K562 (cell line): ENCODE measurements around the gene LHX3. TPM values are rescaled to one million over a fixed set of nuclear protein-coding genes. Genes with fewer than 3 reads are reported as not detected.

Experiments used
- CBX3 ChIP-seq, 2 experiments: IDR thresholded peaks; 1 replicate in 1 of 2; 2 replicates in 1 of 2; pipeline ENCODE4 v1.6.1; 2012; ENCODE audit warnings: inconsistent platforms in 2 of 2, low read length in 2 of 2, borderline replicate concordance in 1 of 2, control low read depth in 1 of 2
- CXXC5 ChIP-seq: fragments of 250-450 bp; sonication (Bioruptor Pico); IDR thresholded peaks from 2 replicates; pipeline ENCODE4 v1.8.0; 2022; ENCODE audit warnings: inconsistent platforms, mild to moderate bottlenecking, moderate library complexity
- EP300 ChIP-seq: IDR thresholded peaks from 2 replicates; pipeline ENCODE4 v1.6.1; 2012; ENCODE audit warnings: low read length, improper control_type of control experiment
- ETV6 ChIP-seq, 3 experiments: fragments of 150-350 bp in 1 of 3; sonication (generic) in 1 of 3; formaldehyde crosslinking in 1 of 3; IDR thresholded peaks; 2 replicates each; pipeline versions ENCODE4 v1.6.1 to v1.8.0; 2014 to 2022; ENCODE audit warnings: borderline replicate concordance in 2 of 3, low read depth in 2 of 3, antibody characterized with exemption in 1 of 3, low read length in 1 of 3, mild to moderate bottlenecking in 1 of 3, missing genetic modification reagents in 1 of 3
- MIER1 ChIP-seq: fragments of 450-650 bp; IDR thresholded peaks from 2 replicates; pipeline ENCODE4 v1.6.1; 2016; ENCODE audit warnings: antibody characterized with exemption, mild to moderate bottlenecking, low read depth
- NR2C2 ChIP-seq, 2 experiments: fragments of 200-800 bp in 1 of 2; sonication (Bioruptor generic) in 1 of 2; sonication (generic) in 1 of 2; formaldehyde crosslinking in 1 of 2; IDR thresholded peaks; 2 replicates each; pipeline versions ENCODE4 v1.6.1 to v1.8.0; 2016 to 2022; ENCODE audit warnings: mild to moderate bottlenecking in 1 of 2, missing compliant biosample characterization in 1 of 2, missing genetic modification characterization in 1 of 2, missing genetic modification reagents in 1 of 2
- POLR2G ChIP-seq: fragments of 200-400 bp; formaldehyde crosslinking; IDR thresholded peaks from 2 replicates; pipeline ENCODE4 v1.6.1; 2017; ENCODE audit warnings: low read depth, mild to moderate bottlenecking, antibody characterized with exemption, low read length, moderate library complexity
- PPARD ChIP-seq: fragments of 250-450 bp; sonication (Bioruptor Pico); IDR thresholded peaks from 2 replicates; pipeline ENCODE4 v1.8.0; 2022; ENCODE audit warnings: inconsistent platforms, mild to moderate bottlenecking, moderate library complexity
- RAD51 ChIP-seq: fragments of 450-650 bp; IDR thresholded peaks from 2 replicates; pipeline ENCODE4 v1.7.1; 2016; ENCODE audit warnings: low read depth, mild to moderate bottlenecking, borderline replicate concordance
- RFX5 ChIP-seq: IDR thresholded peaks from 2 replicates; pipeline ENCODE4 v1.6.1; 2011; ENCODE audit warnings: low read depth, mild to moderate bottlenecking, improper control_type of control experiment, low read length
- SAP30 ChIP-seq: fragments of 200-600 bp; sonication (generic); IDR thresholded peaks from 2 replicates; pipeline ENCODE4 v1.6.1; 2012; ENCODE audit warnings: borderline replicate concordance, low read depth, mild to moderate bottlenecking, moderate library complexity, low read length, control low read depth, inconsistent platforms; ENCODE audit not compliant: insufficient read depth, poor library complexity, severe bottlenecking
- SOX6 ChIP-seq: fragments of 450-650 bp; IDR thresholded peaks from 2 replicates; pipeline ENCODE4 v1.6.1; 2014; ENCODE audit warnings: mild to moderate bottlenecking
- TAL1 ChIP-seq: fragments of 450-650 bp; IDR thresholded peaks from 2 replicates; pipeline ENCODE4 v1.6.1; 2016; ENCODE audit warnings: mild to moderate bottlenecking
- TBP ChIP-seq: optimal IDR thresholded peaks from 2 replicates; pipeline ENCODE3; 2011; ENCODE audit warnings: low read depth, low read length, improper control_type of control experiment
- TGIF2 ChIP-seq: sonication (generic); formaldehyde crosslinking; IDR thresholded peaks from 2 replicates; pipeline ENCODE4 v1.8.1; 2022; ENCODE audit warnings: mild to moderate bottlenecking, missing genetic modification reagents, moderate library complexity
- ZKSCAN3 ChIP-seq: fragments of 250-450 bp; sonication (Bioruptor Pico); IDR thresholded peaks from 2 replicates; pipeline ENCODE4 v1.4.0; 2020
- ZNF232 ChIP-seq: sonication (generic); formaldehyde crosslinking; IDR thresholded peaks from 2 replicates; pipeline ENCODE4 v1.8.0; 2022; ENCODE audit warnings: mild to moderate bottlenecking, missing genetic modification reagents
- ZNF644 ChIP-seq: fragments of 200-800 bp; sonication (Bioruptor generic); IDR thresholded peaks from 2 replicates; pipeline ENCODE4 v1.6.1; 2016; ENCODE audit warnings: low read depth, missing genetic modification characterization, missing compliant biosample characterization
- ZNF766 ChIP-seq: fragments of 200-800 bp; sonication (Bioruptor generic); conservative IDR thresholded peaks from 2 replicates; pipeline ENCODE4 v1.6.1; 2016; ENCODE audit warnings: missing genetic modification characterization, missing compliant biosample characterization
- polyA plus RNA-seq, 8 experiments: library from polyadenylated mRNA; depleted of rRNA in 4 of 8; stranded (reverse) in 5 of 8; unstranded in 3 of 8; fragments of >200 nt; fragmentation: Nextera tagmentation in 2 of 8; fragmentation: Illumina TruSeq in 1 of 8; extraction: Ambion mirVana in 2 of 8; extraction: Trizol in 1 of 8; gene quantifications; 2 replicates each; pipeline versions ENCODE4 v1.2.1 to v1.2.3, GENCODE V29; 2011 to 2014; ENCODE audit warnings: inconsistent platforms in 1 of 8, missing spikeins in 1 of 8
- total RNA-seq, 7 experiments: library from RNA; depleted of rRNA in 6 of 7; stranded (reverse); fragments of >200 nt in 6 of 7; fragmentation: Illumina TruSeq in 2 of 7; extraction: Trizol in 2 of 7; gene quantifications; 2 replicates each; pipeline versions ENCODE4 v1.2.1 to v1.2.3, GENCODE V29; 2011 to 2021; ENCODE audit warnings: low replicate concordance in 1 of 7
- TF ChIP-seq, protein P1 (sequence below): sonication (generic); formaldehyde crosslinking; IDR thresholded peaks from 2 replicates; pipeline ENCODE4 v1.9.0; 2022; ENCODE audit warnings: mild to moderate bottlenecking, missing genetic modification reagents
- TF ChIP-seq, protein P2 (sequence below): sonication (generic); formaldehyde crosslinking; IDR thresholded peaks from 2 replicates; pipeline ENCODE4 v1.5.0; 2020; ENCODE audit warnings: missing genetic modification reagents
- TF ChIP-seq, protein P3 (sequence below): IDR thresholded peaks from 2 replicates; pipeline ENCODE4 v1.6.1; 2014; ENCODE audit warnings: antibody characterized with exemption

The LHX3 gene
- total and polyA plus RNA-seq, 9 of the 15 experiments (the other 6 are each of a cell fraction or from before 2014, with no cell fraction given): 0.09 TPM; not detected in 8

DNA sequence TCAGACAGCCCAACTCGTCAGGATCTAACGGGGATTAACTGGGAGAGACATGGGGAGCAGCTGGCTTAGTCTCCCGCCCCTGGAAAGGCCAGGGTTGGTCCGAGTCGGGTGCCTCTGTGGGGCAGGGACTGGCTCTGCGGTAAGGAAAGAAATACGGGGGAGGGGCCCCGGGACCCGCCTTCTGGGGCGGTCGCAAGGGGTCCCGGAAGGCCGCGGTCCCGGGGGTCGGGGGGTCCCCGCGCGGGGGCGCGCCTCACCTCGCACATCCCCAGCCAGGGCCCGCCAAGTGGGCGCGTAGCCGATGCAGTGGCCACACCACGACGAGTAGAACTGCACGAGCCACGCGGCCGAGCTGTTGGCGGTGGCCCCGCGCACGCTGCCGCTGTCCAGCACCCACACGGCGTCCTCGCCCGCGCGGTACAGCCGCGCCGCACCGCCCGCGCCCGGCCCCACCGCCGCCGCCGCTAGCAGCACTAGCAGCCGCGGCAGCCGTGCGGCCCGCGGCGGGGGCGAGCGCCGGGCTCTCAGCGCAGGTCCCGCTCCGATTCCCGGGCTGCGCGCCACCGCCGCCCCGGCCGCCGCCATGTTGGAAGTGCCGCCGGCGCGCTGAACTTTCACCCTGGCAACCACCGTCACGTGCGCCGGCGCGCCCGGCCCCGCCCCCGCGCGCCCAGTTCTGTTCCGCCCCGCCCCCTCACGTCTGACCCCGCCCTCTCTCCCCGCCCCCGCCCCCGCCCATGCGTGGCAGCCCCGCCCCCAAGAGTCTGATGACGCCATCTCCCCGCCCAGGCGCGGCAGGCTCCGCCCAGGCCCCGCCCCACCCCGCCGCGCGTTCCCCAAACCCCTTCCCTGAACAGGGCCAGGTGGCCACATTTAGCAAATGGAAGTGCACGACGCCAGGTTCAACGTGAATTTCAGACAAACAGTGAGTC, 40.6 kb upstream of the LHX3 start, which contains the start of gene QSOX2 (continued):
- TF ChIP-seq SAP30 (peak; percentile 97), RAD51 (0 out of 2 replicates have a peak, but pooled peaks have one; percentile 6), NR2C2 (CRISPR knock-in tag; IDR thresholded peaks at IDR 0.05) (peak; percentile 92), NR2C2 (tag; IDR thresholded peaks at IDR 0.05) (peak; percentile 99), ZNF766 (peak; percentile 87), CXXC5 (CRISPR knock-in tag) (peak; percentile 94), SOX6 (no peak), POLR2G (peak; percentile 81), TAL1 (no peak), ZNF644 (tag) (no peak), ZNF232 (CRISPR knock-in tag) (peak; percentile 77; the same call in 1 of the 2 replicates), EP300 (no peak), TGIF2 (CRISPR knock-in tag) (peak; percentile 58; the same call in 1 of the 2 replicates), MIER1 (peak; percentile 55; the same call in 1 of the 2 replicates), PPARD (no peak), RFX5 (no peak), CBX3 (IDR thresholded peaks at IDR 0.05; ENCODE audit: borderline replicate concordance in 1 of 2, low read length in 2 of 2) (no peak), TBP (peak; percentile 88), ZKSCAN3 (no peak), ETV6 (IDR thresholded peaks at IDR 0.05; ENCODE audit: borderline replicate concordance in 1 of 2, low read depth in 2 of 2, low read length in 1 of 2) (no peak), ETV6 (CRISPR knock-in tag; IDR thresholded peaks at IDR 0.05; ENCODE audit: borderline replicate concordance) (peak; percentile 69; the same call in 1 of the 2 replicates)
- TF ChIP-seq, protein P1, sequence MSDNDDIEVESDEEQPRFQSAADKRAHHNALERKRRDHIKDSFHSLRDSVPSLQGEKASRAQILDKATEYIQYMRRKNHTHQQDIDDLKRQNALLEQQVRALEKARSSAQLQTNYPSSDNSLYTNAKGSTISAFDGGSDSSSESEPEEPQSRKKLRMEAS (CRISPR knock-in tag): peak; percentile 92
- TF ChIP-seq, protein P2, sequence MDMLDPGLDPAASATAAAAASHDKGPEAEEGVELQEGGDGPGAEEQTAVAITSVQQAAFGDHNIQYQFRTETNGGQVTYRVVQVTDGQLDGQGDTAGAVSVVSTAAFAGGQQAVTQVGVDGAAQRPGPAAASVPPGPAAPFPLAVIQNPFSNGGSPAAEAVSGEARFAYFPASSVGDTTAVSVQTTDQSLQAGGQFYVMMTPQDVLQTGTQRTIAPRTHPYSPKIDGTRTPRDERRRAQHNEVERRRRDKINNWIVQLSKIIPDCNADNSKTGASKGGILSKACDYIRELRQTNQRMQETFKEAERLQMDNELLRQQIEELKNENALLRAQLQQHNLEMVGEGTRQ (CRISPR knock-in tag): peak; percentile 90
- TF ChIP-seq, protein P3, sequence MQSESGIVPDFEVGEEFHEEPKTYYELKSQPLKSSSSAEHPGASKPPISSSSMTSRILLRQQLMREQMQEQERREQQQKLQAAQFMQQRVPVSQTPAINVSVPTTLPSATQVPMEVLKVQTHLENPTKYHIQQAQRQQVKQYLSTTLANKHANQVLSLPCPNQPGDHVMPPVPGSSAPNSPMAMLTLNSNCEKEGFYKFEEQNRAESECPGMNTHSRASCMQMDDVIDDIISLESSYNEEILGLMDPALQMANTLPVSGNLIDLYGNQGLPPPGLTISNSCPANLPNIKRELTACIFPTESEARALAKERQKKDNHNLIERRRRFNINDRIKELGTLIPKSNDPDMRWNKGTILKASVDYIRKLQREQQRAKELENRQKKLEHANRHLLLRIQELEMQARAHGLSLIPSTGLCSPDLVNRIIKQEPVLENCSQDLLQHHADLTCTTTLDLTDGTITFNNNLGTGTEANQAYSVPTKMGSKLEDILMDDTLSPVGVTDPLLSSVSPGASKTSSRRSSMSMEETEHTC: peak; percentile 9; the same call in 1 of the 2 replicates
